ENCODE measurements around the gene GPR55. TPM values are rescaled to one million over a fixed set of nuclear protein-coding genes. Genes with fewer than 3 reads are reported as not detected.

Gene GPR55
- total RNA-seq, 1 experiment from 2014 or later, result not detected

DNA sequence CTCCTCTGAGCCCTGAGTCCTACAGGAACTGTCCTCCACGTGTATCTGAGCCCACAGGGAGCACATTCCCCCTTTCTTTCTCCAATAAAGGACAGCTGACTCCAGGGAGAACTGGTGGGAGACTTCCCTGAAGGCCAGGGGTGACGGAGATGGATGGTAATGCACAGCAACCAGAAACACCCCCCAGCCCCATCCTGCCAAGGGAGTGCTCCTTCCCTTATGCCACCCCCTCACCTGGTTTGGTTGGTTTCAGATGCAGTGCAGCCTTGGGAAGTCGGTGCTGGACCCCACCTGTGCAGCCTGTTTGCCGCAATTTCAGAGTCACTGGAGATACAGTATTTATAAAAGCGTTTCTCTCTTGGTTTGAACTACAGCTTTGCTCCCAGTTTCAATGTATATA, 24.0 kb downstream of the GPR55 start:
- Mint-ChIP-seq H3K27ac (no peak overlapping the region), H3K36me3 (ENCODE audit: insufficient read depth in 1 of 3, low read depth in 3 of 3) (no peaks in the 10 kb centered on the region), H3K27me3 (ENCODE audit: low read depth) (peaks cover 41% of the 10 kb centered on the region), H3K4me1 (peaks cover 46 to 48% of the 10 kb centered on the region in 2 experiments), H3K4me3 (no peak overlapping the region), H3K9me3 (no peaks in the 10 kb centered on the region; a peak in 1 of 5 replicates)
- Histone ChIP-seq H2BK12ac (ENCODE audit: insufficient read length, low read depth, low read length) (no peak overlapping the region), H2BK15ac (ENCODE audit: low read depth, low read length) (no peak overlapping the region), H2BK120ac (ENCODE audit: low read depth, low read length, poor library complexity, severe bottlenecking) (no peak overlapping the region), H3K27me3 (ENCODE audit: insufficient read depth, low read length) (no peaks in the 10 kb centered on the region), H3K4me1 (ENCODE audit: insufficient read depth, low read length) (peaks cover 15% of the 10 kb centered on the region), H3K4ac (ENCODE audit: low read depth, low read length) (no peak overlapping the region), H3K4me2 (ENCODE audit: insufficient read depth, insufficient read length, low read length) (no peak overlapping the region), H2AFZ (ENCODE audit: low read length) (no peak overlapping the region), H2BK20ac (ENCODE audit: low read depth, low read length, poor library complexity, severe bottlenecking) (no peak overlapping the region), H3K79me1 (ENCODE audit: insufficient read depth, low read depth, low read length, poor library complexity, severe bottlenecking) (no peaks in the 10 kb centered on the region), H3K27ac (ENCODE audit: insufficient read length, low read depth, low read length) (no peak overlapping the region), H3K79me2 (ENCODE audit: insufficient read depth, low read length) (no peaks in the 10 kb centered on the region), H4K5ac (ENCODE audit: insufficient read length, low read depth, low read length) (no peak overlapping the region), H3K18ac (ENCODE audit: insufficient read length, low read depth, low read length) (no peak overlapping the region), H3K56ac (ENCODE audit: insufficient read length, low read depth, low read length) (no peak overlapping the region), H3K23me2 (ENCODE audit: insufficient read length, low read depth, low read length, poor library complexity, severe bottlenecking) (no peaks in the 10 kb centered on the region), H3K14ac (ENCODE audit: insufficient read depth, low read length) (no peak overlapping the region), H4K8ac (replicated peaks; ENCODE audit: insufficient read length, low read depth, low read length) (no peak overlapping the region), H3K9ac (ENCODE audit: extremely low read depth, insufficient read length, low read length) (no peak overlapping the region), H3T11ph (ENCODE audit: low read length) (no peak overlapping the region), H4K20me1 (ENCODE audit: control insufficient read depth, insufficient read depth, insufficient read length) (no peaks in the 10 kb centered on the region), H2BK5ac (ENCODE audit: insufficient read length, low read length) (no peak overlapping the region), H3K23ac (ENCODE audit: insufficient read length, low read depth, low read length) (no peak overlapping the region), H3K9me3 (ENCODE audit: control insufficient read depth, low read depth, low read length) (no peaks in the 10 kb centered on the region), H4K91ac (ENCODE audit: insufficient read length, low read depth, low read length) (no peak overlapping the region), H2AK5ac (ENCODE audit: insufficient read length, low read length) (no peak overlapping the region)
- no CpG with 5 or more reads among the region's 5 CpGs for WGBS (ENCODE audit: extremely low coverage, insufficient read length, low lambda C conversion rate)
- no peak for DNase-seq
- no peak for TF ChIP-seq CTCF (conservative IDR thresholded peaks at IDR 0.05)
